Lower lobe of right lung (tissue), 2 donors: Measurements from ENCODE around the gene HARS2. TPM values are rescaled to one million over a fixed set of nuclear protein-coding genes. Genes with fewer than 3 reads are reported as not detected.
"Not testable (repeated sequence)": the region's sequence is repeated elsewhere in the genome, so short reads cannot be mapped to it uniquely, and the experiment has no call there.

Experiments used
- ATAC-seq, 2 donors: fragments of 200-7000 bp; cut with Tn5 transposase; one replicate each; pipeline ENCODE4 v1.9.1; 2020 to 2022; ENCODE audit warnings: mild to moderate bottlenecking in 2 of 2, moderate library complexity in 2 of 2
- DNase-seq: peaks from one replicate; pipeline ENCODE4 v3.0.0-alpha.2; 2020
- H3K27ac ChIP-seq: fragments of 200-600 bp; one replicate; pipeline ENCODE4 v1.8.0; 2022
- H3K27me3 ChIP-seq: fragments of 200-600 bp; one replicate; pipeline ENCODE4 v1.8.0; 2022; ENCODE audit warnings: low read depth
- H3K36me3 ChIP-seq: fragments of 200-600 bp; one replicate; pipeline ENCODE4 v1.8.0; 2022; ENCODE audit warnings: mild to moderate bottlenecking
- H3K4me1 ChIP-seq: fragments of 200-600 bp; one replicate; pipeline ENCODE4 v1.8.0; 2022
- H3K4me3 ChIP-seq: fragments of 200-600 bp; one replicate; pipeline ENCODE4 v1.8.0; 2022; ENCODE audit warnings: mild to moderate bottlenecking
- H3K9me3 ChIP-seq: fragments of 200-600 bp; one replicate; pipeline ENCODE4 v1.8.0; 2022
- intact Hi-C: fragments of 100-400 bp; cut with DNase I; formaldehyde crosslinking; loops from one replicate; pipeline ENCODE4 v1.11.0; 2022
- total RNA-seq: library from RNA; stranded (reverse); fragmentation: NEBNext Ultra II Directional; extraction: Animal tissue kit (Norgen Biotek cat#: 25700); gene quantifications from one replicate; pipeline ENCODE4 v1.2.1, GENCODE V29; 2021
- TF ChIP-seq, protein P1 (sequence below): fragments of 200-600 bp; IDR thresholded peaks from one replicate; pipeline ENCODE4 v1.8.0; 2022; ENCODE audit warnings: antibody characterized with exemption, mild to moderate bottlenecking
- donor health status: DM: no; HTN: yes; CAD: no; lungs with severe emphysema.

Gene HARS2
- total RNA-seq, 1 donor from 2014 or later = 27.6 TPM

DNA sequence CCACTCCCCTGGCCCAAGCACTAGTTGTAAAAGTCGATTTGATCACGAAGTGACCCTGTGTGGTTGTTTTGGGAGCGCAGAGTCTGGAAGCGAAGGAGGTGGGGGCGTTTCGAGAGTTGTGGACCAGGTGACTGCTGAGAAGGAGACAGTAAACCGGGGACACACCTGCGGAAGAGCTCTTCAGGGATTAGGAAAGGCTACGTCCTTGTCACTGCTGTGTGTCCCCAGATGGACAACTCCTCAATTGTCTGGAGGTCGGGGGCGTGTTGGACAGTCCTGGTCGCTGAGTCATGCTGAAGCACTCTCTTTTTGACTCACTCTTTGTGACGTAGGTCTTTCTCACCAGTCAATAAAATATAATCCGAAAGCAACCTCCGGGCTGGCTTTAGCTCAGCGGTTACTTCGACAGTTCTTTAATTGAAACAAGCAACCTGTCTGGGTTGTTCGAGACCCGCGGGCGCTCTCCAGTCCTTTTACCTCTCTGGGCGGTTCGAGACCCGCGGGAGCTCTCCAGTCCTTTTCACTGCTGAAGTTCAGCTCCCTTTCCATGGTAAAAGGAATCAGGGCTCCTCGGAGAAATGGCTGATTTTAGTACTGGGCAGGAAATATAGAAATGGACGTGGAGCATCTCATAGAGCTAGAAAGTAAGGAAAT lies 19.8 kb downstream of the HARS2 start:
- H3K27me3 ChIP-seq = no peaks in the 10 kb centered on the region
- TF ChIP-seq, protein P1, sequence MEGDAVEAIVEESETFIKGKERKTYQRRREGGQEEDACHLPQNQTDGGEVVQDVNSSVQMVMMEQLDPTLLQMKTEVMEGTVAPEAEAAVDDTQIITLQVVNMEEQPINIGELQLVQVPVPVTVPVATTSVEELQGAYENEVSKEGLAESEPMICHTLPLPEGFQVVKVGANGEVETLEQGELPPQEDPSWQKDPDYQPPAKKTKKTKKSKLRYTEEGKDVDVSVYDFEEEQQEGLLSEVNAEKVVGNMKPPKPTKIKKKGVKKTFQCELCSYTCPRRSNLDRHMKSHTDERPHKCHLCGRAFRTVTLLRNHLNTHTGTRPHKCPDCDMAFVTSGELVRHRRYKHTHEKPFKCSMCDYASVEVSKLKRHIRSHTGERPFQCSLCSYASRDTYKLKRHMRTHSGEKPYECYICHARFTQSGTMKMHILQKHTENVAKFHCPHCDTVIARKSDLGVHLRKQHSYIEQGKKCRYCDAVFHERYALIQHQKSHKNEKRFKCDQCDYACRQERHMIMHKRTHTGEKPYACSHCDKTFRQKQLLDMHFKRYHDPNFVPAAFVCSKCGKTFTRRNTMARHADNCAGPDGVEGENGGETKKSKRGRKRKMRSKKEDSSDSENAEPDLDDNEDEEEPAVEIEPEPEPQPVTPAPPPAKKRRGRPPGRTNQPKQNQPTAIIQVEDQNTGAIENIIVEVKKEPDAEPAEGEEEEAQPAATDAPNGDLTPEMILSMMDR = no peak
- no peaks in the 10 kb centered on the region for H3K9me3 ChIP-seq
- peak overlapping the region; percentile 72 for H3K4me3 ChIP-seq
- H3K4me1 ChIP-seq = no peaks in the 10 kb centered on the region
- H3K27ac ChIP-seq = peak overlapping the region; percentile 89
- ATAC-seq (peak; percentile 96 to 97), DNase-seq (peak; percentile 92)
- peaks cover 18% of the 10 kb centered on the region for H3K36me3 ChIP-seq
- intact Hi-C loops = no loop called here

DNA sequence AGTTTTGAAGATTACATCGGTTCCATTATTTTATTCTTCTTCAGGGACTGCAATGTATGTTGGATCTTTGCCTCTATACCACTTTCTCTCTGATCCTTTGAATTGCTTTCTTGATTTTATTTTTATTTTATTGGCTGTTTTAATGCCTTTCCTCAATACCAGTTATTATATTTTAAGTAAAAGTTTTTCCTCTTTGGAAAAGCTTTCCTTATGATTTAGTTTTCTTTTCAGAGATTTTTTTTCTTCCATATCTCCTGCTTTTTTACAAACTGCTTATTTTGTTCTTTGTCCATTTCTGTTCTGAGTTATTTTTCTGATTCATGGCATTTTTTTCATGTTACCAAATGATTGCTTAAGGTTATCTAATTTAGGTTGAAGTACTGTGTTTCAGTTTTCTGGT lies 20.5 kb downstream of the HARS2 start:
- DNase-seq (no peak), ATAC-seq (no peak)
- Histone ChIP-seq H3K27me3 (no peaks in the 10 kb centered on the region), H3K27ac (no peak overlapping the region), H3K9me3 (no peaks in the 10 kb centered on the region), H3K36me3 (peaks cover 10% of the 10 kb centered on the region), H3K4me3 (peak overlapping the region; percentile 72), H3K4me1 (no peaks in the 10 kb centered on the region)
- TF ChIP-seq, protein P1 = no peak
- intact Hi-C loops = no loop called here

DNA sequence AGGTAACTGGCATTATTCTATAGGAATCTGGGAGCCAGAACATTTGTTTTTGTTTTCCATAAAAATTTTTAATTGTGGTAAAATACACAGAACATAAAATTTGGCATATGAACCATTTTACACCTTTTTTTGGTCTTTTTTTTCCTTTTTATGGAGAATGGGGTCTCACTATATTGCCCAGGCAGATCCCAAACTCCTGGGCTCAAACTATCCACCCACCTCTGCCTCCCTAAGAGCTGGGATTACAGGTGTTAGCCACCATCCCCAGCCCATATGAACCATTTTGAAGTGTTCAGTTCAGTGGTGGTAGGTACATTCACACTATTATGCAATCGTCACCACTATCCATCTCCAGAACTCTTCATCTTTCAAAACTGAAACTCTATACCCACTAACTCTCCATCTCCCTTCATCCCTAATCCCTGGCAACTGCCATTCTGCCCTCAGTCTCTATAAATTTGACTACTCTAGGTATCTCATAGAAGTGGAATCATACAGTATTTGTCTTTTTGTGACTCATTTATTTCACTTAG lies 22.4 kb downstream of the HARS2 start:
- TF ChIP-seq, protein P1 = no peak
- H3K27me3 ChIP-seq = no peaks in the 10 kb centered on the region
- H3K36me3 ChIP-seq = no peaks in the 10 kb centered on the region
- intact Hi-C loops = no loop called here
- no peak overlapping the region for H3K4me3 ChIP-seq
- H3K27ac ChIP-seq = no peak overlapping the region
- ATAC-seq (no peak), DNase-seq (no peak)
- H3K9me3 ChIP-seq = no peaks in the 10 kb centered on the region
- H3K4me1 ChIP-seq = no peaks in the 10 kb centered on the region

DNA sequence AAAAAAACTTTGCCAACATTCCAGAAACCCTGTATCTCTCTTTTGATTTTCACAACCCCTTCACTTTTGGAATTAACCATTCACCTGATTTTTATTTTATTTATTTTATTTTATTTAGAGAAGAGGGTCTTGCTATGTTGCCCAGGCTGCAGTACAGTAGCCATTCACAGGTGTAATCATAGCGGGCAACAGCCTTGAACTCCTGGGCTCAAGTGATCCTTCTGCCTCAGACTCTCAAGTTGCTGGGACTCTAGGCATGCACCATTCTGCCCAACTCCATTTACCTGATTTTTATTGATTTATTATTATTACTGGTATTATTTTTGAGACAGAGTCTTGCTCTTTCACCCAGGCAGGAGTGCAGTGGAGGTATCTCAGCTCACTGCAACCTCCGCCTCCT lies 25.0 kb downstream of the HARS2 start:
- H3K4me3 ChIP-seq, H3K36me3 ChIP-seq, DNase-seq, H3K4me1 ChIP-seq, H3K27ac ChIP-seq, H3K9me3 ChIP-seq, ATAC-seq, H3K27me3 ChIP-seq, intact Hi-C loops: not testable (repeated sequence)

DNA sequence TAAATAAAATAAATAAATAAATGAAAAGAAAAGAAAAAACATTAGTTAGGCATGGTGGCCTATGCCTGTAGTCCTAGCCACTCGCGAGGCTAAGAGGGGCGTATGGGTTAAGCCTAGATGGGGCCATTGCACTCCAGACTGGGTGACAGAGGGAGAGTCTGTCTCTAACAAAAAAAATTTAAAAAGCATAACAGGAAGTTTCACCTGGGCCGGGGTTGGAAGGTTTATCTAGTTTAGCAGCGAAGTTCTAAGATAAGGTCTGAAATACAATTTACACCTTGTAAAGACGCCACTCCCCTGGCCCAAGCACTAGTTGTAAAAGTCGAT lies 27.0 kb downstream of the HARS2 start:
- Histone ChIP-seq H3K4me3 (no peak overlapping the region), H3K9me3 (no peaks in the 10 kb centered on the region), H3K27me3 (no peaks in the 10 kb centered on the region), H3K36me3 (no peaks in the 10 kb centered on the region), H3K4me1 (no peaks in the 10 kb centered on the region), H3K27ac (no peak overlapping the region)
- ATAC-seq (no peak), DNase-seq (no peak)
- TF ChIP-seq, protein P1 = no peak
- intact Hi-C loops = no loop called here

DNA sequence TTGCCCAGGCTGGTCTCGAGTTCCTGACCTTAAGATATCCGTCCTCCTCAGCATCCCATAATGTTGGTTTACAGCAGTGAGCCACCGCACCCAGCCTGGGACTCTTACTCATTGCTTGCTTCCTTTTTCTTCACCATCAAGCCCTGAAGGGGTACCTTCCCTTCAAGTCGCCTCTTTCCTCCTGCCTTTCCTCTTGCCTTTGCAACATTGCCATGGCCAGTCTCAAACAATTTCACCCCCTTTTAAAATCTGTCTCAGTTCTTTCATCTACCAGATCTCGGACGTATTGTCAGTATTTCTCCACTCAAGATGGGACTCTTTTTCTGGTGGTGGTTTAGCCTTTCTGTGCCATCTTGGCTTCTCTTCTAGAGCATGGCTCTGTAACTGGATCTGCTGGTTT lies 29.5 kb downstream of the HARS2 start:
- intact Hi-C loops, H3K27ac ChIP-seq, H3K36me3 ChIP-seq, H3K27me3 ChIP-seq, H3K9me3 ChIP-seq, ATAC-seq, DNase-seq, H3K4me3 ChIP-seq, H3K4me1 ChIP-seq: not testable (repeated sequence)

DNA sequence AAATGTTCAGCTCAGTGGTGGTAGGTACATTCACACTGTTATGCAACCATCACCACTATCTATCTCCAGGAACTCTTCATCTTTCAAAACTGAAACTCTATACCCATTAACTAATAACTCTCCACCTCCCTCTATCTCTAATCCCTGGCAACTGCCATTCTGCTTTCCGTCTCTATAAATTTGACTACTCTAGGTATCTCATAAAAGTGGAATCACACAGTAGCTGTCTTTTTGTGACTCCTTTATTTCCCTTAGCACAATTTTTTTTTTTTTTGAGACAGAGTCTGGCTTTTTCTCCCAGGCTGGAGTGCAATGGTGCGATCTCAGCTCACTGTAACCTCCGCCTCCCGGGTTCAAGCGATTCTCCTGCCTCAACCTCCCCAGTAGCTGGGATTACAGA lies 30.1 kb downstream of the HARS2 start:
- DNase-seq, ATAC-seq, H3K27ac ChIP-seq, H3K4me1 ChIP-seq, H3K27me3 ChIP-seq, H3K4me3 ChIP-seq, intact Hi-C loops, H3K36me3 ChIP-seq, H3K9me3 ChIP-seq: not testable (repeated sequence)
